ENCODE data around the gene RPL27A.

RPL27A gene

DNA sequence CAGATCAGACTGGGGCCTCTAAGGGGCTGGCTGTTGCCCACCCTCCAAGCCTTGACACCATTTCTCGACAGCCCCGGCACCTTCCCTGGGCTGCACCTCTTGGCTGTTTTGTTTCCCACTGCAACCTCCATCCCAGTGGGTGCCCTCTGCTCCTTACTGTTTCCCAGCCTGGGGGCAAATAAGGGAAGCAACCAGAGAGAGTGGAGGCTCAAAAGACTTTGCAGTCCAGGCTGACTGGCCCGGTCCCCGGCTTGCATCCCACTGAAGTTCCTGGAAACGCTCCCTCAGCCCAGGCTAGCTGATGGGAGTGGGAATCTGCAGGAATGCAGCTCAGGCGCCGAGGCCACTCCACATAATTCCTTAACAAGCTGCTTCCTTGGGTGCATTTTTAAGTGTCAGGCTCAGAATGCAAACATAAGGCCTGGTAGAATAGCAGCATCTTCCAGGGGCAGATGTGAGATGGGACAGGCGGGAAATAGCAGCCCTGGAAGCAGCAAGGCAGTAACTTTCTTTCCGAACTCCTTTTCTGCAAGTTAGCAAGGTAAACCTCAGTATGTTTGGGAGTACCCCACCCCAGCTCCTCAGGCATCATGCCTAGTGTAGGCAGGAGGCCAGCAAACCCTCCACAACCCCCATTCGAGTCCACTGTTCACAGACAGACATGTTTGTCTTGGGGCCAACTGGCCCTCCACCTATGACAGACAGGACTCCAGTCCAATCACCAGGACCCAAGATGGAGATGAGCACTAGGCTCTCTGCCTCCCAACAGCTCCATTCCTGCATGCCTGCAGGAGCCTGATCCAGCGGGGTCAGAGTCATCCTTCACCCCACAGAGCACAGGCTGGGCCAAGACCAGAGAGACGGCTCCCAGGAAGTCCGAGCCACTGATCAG, 39.3 kb downstream of the RPL27A start:
- DNase-seq (ENCODE audit: low spot score) = no peak

DNA sequence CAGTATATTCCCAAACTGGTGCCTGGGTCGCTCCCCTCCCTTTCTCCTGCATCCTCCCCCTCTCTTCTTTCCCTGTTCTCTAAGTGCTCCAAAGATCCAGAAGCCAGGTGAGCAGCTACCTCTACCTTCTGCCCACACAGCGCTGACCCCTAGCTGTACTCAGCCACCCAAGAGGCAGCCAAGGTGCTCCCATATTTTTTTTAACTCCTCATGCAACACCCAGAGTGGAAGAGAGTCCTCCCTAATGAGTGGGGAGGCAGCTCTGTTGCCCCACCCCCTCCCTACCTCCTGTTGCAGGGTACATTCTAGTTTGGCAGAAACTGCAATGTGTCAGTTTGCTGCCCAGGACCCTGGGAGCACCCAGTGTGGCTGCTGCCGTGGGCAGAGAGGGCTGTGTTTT, 40.2 kb downstream of the RPL27A start:
- no peak for DNase-seq (ENCODE audit: low spot score)

DNA sequence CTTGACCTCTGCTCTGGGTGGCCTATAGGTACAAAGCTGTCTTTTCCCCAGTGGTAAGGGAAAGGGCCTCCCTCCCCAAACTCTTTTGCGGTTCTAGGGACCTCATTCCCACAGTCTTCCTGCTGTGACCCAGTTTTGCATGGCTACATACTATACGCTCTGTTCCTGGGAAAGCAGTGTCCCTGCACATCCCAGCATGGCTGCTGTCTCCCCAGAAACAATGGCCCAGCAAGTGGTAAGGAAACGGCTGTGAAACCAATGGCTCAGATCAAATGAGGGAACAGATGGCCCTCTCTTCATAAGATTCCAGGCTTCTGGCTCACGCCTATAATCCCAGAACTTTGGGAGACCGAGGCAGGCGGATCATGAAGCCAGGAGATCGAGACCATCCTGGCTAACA, 41.1 kb downstream of the RPL27A start:
- DNase-seq (ENCODE audit: low spot score) = no peak

DNA sequence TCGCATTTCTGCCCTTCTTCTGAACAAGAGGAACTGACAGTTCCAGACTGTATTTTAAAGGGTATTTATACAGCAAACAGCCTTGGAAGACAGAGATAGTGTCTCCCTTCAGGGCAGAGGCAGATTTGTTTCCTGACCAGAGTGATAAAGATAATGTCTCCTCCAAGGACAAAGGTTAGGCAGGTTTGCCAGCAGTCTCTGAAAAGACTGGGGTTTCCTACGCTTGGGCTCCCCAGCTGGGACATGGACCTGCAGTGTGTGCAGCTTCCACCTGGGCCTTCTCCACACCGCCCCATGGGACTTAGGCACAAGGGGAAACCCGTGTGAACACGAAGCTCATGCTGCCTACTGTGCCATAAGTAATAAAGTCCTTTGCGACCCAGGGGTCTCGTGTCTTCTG, 42.1 kb downstream of the RPL27A start:
- DNase-seq (ENCODE audit: low spot score) = no peak

DNA sequence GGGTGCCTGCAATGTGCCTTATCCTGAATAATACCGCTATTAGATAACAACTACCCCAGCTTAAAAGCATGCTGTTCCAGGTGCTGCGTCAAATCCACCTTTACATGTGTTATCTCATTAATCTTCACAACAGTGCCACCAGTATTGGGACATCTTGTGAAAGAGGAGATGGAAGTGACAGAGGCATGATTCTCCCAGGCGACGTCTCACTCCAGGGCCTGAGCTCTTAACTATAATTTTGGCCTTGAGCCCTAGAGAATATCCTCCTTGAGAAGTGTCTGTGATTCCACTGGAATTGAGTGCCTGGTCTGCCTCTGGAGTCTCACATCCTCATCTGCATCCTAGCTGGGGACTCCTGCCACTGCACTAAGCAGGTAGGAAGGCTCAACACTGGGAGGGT, 43.8 kb downstream of the RPL27A start:
- no peak for DNase-seq (ENCODE audit: low spot score)

DNA sequence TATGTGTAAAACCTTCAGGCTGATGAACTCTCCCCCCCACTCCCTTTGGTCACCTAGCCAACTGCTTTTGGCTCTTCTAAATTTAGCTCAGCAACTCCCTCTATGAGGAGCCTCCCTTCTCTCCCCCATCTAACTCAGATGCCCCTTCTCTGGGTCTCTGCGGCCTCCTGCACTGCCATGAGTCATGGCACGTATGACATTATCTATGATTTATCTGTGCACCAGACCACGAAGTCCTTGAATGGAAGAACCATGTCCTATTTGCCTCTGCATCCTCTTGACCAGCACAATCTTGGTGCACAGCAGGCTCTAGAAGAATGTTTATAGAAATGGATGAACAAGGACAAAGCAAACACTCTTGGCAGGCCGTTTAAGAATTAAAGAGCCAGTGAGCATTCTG, 46.0 kb downstream of the RPL27A start:
- no peak for DNase-seq (ENCODE audit: low spot score)

DNA sequence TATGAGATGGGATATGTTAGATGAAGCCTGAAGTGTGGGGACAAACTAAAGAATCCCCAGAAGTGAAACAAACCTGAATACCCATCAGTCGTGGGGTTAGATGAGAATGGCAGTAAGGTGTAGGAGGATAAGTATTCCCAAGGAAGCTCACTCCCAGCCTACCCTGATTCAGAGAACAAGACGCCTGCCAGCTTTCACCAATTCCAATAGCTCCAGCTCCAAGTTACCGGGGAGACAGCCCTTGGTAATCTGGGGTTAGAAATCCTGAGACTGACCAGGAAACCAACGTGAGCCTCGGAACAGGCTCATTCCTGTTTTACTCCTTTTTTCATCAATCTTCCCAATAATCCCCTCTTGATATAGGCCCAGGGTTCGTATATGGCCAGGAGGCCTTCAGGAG, 46.5 kb downstream of the RPL27A start:
- no peak for DNase-seq (ENCODE audit: low spot score)

DNA sequence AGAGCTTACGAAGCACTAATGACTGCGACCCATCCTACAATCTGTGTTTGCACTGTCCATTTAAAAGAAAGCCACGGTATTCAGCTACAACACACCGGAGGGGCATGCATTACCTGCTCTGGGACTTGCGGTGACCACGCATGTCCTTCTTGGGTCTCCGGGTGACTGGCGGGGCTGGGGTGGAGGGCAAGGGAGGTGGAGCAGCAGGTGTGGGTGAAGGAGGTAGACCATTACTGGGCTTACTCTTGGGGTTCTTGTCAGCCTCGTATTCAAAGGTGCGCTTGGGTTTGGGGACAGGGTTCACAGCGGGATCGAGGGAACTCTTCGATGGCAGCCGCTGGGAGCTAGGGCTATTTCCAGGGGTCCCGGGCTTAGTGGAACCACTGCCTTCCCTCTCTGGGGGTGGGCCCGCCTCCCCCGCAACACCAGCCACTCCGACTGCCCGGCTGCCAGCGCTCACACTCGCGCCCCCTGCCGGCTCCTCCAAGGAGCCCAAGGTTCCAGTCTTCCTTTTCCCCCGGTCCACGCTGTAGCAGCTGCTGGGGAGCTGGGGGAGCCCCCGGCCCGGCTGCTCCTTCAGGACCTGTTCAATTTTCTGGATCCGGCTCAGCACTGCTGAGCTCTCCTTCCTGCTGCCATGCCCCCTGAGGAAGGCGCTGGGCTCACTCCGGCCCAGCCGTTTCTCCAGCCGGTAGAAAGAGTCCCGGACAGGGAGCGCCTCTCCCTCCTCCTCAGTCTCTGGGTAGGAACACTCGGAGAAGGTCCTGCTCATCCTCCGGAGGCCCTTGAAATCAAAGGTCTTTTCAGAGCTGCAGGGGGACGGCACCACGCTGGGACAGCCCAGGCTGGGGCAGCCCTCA, 47.5 kb downstream of the RPL27A start:
- no peak for DNase-seq (ENCODE audit: low spot score)

DNA sequence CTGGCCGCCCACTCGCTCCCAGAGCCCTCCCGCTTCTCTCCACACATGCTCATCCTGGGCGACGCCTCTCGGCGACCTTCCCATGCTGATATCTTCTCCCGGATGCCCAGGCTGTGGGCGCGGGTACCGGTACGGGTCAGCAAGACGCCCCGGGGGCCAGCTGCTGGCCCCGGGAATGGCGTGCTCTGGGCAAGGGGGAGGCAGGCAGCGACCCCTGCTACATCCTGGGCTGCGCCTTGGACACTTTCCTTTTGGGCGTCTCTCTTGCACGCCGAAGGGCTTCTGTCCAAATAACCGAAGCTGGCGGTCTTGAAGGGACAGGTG, 48.1 kb downstream of the RPL27A start:
- DNase-seq (ENCODE audit: low spot score) = no peak

DNA sequence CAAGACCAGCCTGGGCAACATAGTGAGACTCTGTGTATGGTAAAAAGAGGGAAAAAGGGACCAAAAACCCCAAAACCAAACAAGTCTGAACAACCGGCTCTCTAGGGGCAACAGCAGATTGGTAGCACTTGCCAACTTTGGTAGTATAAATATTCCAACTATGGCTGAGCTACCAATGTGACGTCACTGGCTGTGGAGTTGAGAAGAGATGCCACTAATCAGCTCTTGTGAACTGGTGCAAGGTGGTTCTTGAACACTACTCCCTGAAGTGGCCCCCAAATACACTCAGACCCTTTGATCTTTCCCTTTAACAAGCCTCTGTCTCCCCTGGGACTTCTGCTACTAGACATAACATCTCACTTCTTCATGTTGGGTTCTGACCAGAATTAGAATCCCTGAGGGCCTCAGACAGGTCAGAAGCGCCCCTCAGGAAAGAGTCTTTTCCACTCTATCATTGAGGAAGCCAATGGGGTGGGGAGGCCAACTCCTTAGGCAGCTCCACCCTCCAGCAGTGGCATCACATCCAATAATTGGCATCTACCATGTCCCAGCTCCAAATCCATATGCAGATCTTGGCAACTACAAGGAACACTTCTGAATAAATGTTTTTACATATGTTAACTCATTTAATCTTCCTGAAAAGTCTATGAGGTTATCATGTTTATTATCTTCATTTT, 49.2 kb downstream of the RPL27A start:
- DNase-seq (ENCODE audit: low spot score) = no peak

DNA sequence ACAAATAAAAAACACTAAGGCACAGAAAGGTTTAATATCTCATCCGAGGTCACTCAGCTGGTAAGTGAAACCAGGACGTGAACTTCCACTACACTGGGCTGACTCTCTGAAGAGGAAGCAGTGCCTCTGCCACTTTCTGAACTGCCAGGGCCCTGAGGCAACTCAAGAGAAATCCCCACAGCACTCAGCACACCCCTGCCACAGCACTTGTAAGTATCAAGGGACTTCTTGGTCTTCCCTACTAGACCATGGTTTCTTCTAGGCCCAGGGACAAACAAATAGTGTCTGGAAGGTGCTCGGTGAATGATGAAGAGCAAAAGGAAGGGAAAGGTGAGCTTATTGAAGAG, 49.7 kb downstream of the RPL27A start:
- no peak for DNase-seq (ENCODE audit: low spot score)

DNA sequence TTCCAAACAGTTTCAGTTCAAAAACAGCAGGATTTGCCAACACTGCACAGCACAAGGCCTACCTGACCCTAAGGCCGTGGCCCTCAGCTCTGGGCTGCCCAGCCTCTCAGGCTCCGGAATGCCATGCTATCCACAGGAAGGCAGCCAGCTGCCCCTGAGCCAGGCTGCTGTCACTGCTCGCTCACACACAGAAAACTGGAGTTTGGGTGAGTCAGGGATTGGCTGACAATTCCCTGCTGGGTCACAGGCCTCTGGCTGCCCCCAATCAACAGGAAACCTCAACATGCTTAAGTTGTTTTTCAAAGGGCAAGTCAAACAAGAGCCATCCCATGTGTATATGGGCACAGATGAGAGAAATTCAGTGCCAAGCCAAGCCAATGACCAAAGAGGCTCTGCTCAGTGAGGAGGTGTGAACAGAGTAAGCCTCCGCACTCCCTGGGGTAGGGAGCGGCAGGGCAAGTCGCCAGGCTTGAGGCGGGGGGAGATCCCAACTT, 50.2 kb downstream of the RPL27A start:
- no peak for DNase-seq (ENCODE audit: low spot score)

DNA sequence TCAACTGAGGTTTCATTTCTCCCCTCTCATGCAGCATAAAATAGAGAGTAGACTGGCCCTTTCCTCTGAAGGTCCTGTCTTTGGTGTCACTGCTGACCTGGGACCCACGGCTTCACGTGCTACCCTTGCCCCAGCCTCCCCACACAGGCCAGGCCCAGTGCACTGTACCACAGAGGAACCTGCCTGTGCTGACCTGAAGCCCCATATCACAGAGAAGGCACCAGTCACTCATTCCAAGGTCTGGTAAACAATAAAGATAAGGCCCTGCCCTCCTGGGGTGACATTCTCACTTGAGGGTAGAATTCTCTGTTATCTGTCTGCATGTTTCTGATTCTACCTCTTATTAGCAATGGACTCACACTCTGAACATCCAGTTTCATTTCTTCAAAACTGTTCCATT, 51.3 kb downstream of the RPL27A start:
- no peak for DNase-seq (ENCODE audit: low spot score)

DNA sequence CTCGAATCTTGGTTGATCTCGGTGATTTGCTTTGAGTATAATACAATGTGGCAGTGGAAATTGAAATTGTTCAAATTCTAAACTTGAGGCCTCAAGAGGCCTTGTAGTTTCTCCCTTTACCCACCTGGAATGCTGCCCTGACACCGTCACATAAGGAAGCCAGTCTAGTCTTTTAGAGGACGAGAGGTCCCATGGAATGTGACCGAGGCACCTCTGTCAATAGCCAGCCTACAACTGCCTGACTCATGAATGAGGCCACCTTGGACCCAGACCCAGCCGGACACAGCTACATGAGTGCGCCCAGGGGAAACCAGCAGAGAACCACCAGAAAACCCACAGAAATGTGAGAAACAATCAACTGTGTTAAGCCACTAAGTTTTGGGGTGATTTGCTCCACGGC, 52.5 kb downstream of the RPL27A start:
- no peak for DNase-seq (ENCODE audit: low spot score)

DNA sequence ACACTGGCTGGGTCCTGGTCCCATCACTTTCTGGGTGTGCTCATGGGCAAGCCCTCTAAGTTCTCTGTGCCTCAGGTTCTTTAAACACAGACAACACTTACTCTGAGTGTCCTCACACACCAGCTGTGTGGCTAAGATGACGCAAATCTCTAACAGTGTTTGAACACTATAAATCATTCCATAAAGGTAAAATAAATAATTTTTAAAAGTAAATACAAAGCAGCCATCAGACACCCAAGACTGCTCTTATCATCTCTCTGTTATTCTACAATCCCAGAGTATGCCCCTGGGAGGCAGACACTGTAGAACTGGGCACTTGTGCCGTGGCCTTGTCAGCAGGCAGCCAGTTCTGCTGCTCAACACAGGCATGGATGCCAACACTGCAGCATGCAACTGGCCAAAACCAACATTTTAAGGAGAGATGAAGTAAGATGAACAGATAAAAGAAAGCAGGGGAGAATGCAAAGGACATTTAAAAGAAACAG, 56.8 kb downstream of the RPL27A start:
- DNase-seq (ENCODE audit: low spot score) = no peak

All from putamen (tissue), 1 donor.